Head of caudate nucleus (tissue), 42 donors: ENCODE data around the gene ZDHHC18.
"Not testable (repeated sequence)": the region's sequence is repeated elsewhere in the genome, so short reads cannot be mapped to it uniquely, and the experiment has no call there.

ENCODE experiments used
- DNase-seq, 42 donors: peaks; one replicate each; pipeline versions ENCODE4 v3.0.0 to v3.0.0-alpha.2; 2020 to 2021; ENCODE audit warnings: mixed read lengths in 7 of 42
- intact Hi-C: fragments of 100-400 bp; cut with DNase I; formaldehyde crosslinking; loops from one replicate; pipeline ENCODE4 v1.15.0; 2022

The ZDHHC18 gene

DNA sequence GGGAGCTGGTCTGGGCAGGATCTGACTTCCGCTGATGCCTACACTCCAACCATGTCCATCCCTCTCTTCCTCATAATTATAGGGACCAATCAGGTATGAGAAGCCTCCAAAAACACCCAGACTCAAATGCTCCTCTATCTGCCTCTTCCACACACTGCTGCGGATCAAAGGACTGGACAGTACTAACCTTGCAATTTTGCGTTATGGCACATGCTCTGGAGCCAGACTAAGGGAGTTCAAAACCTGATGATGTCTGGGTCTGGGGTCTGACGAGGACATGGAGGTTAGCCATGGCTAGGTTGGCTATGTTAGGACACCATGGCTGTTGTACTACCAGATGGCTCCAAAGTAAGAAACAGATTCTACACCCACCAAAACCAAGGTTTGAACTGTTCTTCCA is 53.3 kb downstream of the ZDHHC18 start:
- intact Hi-C loops, result loop anchor here (5.0 to 10.0 kb wide), 3 partner anchors 67 to 275 kb away; no protein-coding TSS in a partner anchor
- DNase-seq, result no peak

DNA sequence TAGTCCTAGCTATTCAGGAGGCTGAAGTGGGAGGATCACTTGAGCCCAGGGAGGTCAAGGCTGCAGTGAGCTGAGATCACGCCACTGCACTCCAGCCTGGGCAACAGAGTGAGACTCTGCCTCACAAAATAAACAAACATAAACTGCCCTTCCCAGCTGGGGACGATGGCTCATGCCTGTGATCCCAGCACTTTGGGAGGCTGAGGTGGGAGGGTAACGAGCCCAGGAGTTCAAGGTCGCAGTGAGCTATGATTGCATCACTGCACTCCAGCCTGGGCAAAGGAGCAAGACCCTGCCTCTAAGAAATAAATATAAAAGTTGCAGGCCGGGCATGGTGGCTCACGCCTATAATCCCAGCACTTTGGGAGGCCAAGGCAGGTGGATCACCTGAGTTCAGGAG is 55.1 kb downstream of the ZDHHC18 start:
- intact Hi-C loops, DNase-seq: not testable (repeated sequence)

DNA sequence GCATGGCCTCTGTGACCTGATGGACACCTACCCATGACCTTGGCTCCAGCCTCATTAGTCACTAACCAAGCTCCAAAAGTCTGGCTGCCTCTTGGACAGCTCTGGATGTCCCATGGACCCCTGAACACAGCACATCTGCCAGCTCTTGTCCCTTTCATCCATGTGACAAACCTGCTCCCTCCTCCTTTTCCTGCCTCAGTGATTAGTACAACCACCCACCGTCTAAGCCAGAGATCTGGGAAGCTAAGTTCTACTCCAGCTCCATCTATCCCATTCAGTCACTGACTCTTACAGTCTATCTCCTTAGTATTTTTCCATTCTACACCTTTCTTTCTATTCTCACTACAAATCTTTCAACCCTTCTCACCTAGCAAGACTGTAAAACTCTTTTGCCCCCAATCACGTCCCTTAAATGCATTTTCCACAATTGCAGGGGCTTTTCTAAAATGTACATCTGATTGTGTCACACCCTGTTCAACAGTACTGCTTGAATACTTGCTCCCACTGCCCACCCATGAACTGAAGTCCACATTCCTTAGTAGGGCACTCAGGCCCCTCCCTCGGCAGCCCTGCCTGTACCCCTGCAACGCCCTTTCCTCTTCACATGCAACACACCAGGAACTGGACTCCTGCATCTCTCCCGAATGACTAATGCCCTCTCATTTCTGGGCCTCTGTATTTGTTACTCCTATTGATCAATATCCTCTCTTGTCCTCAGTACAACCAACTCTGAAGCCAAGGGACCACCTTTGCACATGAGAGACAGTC is 56.4 kb downstream of the ZDHHC18 start:
- intact Hi-C loops, result no loop called here
- peak in 6 of 42 donors; percentile 23 to 61 (median 52) for DNase-seq

- peak in 1 of 42 donors; percentile 41 for DNase-seq
- intact Hi-C loops, result no loop called here
Observed at GRCh38 chr1:26887125-26887524, 60.6 kb downstream of the ZDHHC18 start.

- no peak for DNase-seq
- intact Hi-C loops, result no loop called here
Observed at GRCh38 chr1:26888231-26888630, 61.7 kb downstream of the ZDHHC18 start.

- intact Hi-C loops, result no loop called here
- peak; percentile 71 to 94 (median 87) for DNase-seq
Observed at GRCh38 chr1:26889551-26890466, 63.3 kb downstream of the ZDHHC18 start, which contains the start of gene GPN2. GPN2 (minus strand) TSS chr1:26890283; CDS start chr1:26890096, 187 bp downstream.

GRCh38 chr1:26890467-26890796 is 63.9 kb downstream of the ZDHHC18 start:
- intact Hi-C loops, result no loop called here
- DNase-seq, result no peak

GRCh38 chr1:26894263-26894662 is 67.8 kb downstream of the ZDHHC18 start:
- intact Hi-C loops, result no loop called here
- no peak for DNase-seq

- DNase-seq, result no peak
- intact Hi-C loops, result no loop called here
Observed at GRCh38 chr1:26897351-26897750, 70.9 kb downstream of the ZDHHC18 start.

- intact Hi-C loops, result no loop called here
- DNase-seq, result peak; percentile 85 to 96 (median 91)
Observed at GRCh38 chr1:26900001-26900814, 73.7 kb downstream of the ZDHHC18 start, which contains the start of gene GPATCH3. GPATCH3 (minus strand) TSS chr1:26900467; CDS start chr1:26900442, 25 bp downstream.

DNA sequence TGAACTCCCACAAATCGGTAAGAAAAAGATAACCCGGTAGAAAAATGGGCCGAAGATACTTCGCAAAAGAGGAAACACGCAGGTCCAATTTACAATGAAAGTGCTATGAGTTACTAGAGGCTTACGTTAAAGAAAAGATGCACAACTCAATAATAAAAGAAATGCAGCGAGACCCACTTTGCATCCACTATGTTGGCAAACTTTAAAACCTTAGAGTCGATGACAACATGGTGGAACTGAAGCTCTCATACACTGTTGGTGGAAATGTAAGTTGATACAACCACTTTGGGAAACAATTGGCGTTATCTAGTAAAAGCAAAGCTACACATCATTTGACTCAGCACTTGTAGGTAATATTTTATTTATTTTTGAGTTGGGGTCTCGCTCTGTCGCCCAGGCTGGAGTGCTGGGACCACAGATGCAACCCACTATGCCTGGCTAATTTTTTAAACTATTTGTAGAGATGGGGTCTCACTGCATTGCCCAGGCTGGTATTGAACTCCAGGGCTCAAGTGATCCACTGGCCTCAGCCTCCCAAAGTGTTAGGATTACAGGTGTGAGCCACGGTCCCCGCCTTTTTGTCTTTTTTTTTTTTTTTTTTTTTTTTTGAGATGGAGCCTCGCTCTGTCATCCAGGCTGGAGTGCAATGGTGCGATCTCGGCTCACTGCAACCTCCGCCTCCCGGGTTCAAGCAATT is 74.5 kb downstream of the ZDHHC18 start:
- intact Hi-C loops, result no loop called here
- DNase-seq, result no peak
